ENCODE data around the gene MTG2.

Gene MTG2

DNA sequence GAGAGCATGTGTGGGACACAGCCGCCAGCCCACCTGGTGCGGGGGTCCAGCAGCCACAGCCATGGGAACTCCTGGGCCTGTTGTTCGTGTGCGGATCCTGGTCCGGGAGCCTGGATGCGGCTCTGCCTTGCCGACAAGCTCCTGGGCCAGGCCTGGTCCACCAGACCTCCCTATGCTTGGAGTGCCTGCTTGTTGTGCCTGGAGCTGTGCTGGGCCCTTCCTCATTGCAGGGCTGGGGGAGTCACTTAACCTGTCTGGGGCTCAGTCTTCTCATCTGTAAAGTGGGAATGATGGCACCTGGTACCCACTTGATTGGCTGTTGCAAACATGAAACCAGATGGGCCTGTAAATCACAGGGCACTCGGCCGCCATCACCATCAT is 52.9 kb downstream of the MTG2 start:
- no peak for DNase-seq

DNA sequence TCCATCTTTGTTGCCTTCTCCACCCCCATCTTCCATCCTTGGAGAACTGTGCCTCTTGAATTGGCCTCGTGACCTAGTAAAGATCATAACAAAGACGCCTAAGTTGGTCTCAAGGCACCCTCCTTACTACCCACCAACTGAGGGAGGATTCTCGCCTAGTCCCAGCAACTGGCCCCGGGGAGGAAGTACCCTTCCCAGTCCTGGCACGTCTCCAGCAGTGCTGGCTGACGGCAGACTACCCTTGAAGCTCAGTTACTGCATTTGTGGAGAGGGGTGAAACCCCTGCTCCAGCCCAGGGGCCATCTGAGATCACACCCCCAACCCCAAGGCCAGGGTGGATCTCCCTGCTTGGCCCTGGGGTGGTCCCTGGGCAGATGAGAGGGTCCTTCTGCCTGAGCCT is 53.4 kb downstream of the MTG2 start:
- DNase-seq: no peak

DNA sequence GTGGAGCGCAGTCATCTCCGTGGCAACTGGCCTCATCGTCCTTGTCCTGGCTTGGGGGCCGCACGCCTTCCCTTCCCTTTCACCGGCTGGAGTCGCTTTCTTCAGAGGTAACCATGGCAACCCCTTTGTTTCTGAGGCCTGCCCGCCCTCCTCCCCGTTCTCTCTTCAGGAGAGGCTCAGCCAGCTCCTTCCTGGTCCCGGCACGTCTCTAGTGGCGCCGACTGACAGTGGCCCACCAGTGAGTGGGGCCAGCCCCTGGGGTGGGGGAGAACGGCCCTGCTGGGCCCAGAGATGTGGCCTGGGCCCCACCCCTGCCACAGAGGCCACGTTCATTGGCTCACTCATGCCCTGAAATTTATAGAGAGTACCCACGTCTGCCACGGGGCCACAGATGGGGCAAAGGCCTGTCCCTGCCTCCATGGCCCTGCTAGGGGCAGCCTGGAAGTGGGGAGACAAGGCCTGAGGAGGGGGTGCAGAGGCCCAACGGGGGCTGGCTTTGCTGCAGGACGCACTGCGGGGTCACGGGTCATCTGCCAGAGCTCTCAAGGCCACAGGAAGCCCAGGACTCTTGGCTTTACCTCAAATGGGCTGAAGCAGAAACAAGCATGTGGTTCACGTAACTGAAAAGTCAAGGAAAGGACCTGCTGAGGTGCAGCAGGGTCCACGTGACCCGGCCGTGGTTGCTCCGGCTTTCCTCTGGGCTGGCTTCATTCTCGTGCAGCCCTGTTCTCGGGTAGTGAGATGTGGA is 54.1 kb downstream of the MTG2 start:
- DNase-seq: no peak

DNA sequence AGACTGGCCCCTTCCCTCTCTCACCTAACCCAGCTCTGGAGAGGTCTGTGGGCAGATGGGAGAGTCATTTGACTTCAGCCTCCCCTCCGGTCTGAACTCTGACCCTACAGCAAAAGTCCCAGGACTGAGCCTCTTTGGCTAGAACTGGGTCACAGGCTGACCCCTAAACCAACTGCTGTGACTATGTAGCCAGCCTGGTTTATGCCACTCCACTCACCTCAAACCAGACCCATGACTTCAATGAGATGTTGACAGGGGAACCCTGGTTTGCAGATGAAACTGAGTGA is 54.6 kb downstream of the MTG2 start:
- no peak for DNase-seq

DNA sequence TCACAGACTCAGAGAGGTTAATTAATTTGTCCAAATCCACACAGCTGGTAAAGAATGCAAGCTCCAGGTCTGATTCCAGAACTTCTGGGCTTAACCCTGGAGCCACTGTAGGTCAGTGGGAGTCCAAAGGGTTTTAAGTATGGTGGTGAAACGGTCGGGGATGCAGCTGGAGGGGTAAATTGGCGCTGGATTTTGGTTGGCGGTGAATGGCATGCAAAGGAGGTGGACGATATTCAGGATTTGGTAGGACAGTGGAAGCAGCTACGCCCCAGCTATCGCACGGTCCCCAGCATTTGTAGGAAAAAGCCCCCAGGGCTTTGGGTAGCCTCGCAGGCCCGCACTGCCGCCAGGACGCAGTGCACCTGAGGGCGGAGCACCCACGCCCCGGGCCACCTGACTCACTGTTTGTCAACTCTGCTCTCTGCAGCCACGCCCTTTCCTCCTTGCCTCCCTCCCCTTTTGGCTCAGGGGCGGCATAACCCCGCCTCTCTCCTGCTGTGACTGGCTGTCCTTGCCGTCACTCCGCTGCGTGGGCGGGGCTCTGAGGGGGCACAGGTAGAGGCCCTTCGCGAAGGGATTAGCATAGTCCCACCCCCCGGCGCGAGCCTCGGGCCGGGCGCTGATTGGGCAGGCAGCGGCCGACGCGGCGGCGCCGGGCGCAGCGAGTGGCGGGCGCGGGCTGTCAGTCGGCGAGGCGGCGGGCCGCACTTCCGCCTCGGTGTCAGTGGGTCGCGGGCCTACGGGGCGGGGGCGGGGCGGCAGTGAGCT is 55.2 kb downstream of the MTG2 start, which contains the start of gene OSBPL2:
TSS of gene OSBPL2 (plus strand) at position 721 of the 768 bp plus-strand sequence. CDS start 17,664 bp downstream, outside the sequence.
- peak; percentile 99 to 100 (median 100) for DNase-seq

DNA sequence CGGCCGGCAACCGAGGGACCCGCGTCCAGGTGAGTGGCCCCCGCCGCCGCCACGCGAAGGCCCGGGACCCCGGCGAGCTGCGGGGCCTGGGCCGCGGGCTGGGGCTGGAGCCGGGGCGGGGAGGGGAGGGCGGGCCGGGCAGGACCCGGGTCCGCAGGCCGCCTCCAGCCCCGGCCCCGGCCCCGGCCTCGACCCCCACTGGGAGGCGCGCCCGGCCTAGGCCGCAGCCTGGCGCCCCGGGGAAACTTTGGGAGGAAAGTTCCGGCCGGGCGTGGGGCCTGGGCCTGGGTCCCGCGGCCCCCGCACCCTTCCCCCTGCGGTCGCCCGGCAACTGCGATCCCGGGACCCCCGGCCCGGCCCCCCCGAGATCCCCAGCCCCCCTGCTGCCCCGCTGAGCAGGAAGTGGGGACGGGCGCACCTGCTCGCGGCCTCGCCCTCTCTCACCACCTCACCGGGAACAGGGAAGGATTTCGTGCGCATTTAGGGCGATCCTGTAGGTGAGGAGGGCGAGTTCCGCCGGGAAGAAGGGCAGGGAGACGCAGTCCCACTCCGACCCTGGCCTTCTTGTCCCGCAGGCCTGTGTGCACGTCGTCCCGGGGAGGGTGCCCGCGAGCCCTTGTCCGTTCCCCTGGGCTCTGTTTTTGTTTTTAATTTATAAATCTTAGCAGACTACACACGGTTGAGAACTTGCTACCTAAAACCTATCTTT is 55.9 kb downstream of the MTG2 start:
- DNase-seq: peak in 3 of 4 experiments; percentile 11 to 37 (median 23)

DNA sequence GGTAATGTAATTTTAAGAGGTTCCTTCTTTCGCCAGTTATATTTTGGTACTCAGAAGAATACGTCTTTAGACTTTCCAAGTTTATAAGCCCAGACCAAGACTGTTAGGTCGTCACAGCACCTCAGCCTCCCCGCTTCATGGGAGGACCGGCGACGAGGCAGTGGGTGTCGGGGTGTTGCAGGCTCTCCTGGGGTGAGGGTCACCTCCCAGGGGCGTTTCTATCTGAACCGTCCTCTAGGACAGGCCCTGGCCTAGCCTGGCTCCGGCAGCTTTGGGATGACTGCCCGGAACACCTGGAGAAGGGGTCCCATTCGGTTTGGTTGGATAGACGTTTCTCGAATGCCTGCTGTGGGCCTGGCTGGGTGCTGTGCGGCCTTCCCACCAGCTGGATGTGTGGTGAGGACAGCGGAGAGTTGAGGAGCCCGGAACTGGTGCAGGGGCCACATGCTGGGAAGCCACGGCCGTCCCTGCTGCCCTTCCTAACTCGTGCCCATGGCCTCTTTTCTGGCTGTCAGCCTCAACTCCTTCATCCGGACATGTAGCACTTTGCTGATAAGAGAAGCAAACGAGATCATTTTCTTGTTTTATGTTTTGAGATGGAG is 56.6 kb downstream of the MTG2 start:
- no peak for DNase-seq

DNA sequence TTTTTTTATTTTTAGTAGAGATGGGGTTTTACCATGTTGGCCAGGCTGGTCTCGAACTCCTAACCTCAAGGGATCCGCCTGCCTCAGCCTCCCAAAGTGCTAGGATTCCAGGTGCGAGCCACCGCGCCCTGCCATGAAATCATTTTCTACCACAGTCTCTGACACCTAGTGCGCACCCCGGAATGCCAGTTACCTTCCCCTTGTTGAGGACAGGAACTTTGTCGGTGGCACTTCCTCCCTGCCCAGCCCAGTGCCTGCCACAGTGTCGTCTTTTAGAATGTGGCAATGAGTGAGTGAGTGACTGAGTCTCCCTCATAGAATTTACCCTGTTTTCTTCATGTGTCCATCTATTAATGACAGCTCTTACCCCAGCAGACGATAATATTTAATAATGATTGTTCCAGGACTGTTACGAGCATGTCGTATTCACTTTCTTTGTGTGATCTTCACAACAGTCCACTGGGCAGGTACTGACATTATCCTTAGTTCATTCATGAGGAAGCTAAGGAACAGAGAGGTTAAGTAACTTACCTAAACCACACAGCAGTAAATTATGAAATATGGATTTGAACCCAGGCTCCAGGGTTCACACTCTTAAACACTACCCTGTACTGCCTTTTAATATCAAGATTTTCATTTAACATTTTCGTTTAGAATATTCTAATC is 57.3 kb downstream of the MTG2 start:
- peak; percentile 33 to 59 (median 42) for DNase-seq

DNA sequence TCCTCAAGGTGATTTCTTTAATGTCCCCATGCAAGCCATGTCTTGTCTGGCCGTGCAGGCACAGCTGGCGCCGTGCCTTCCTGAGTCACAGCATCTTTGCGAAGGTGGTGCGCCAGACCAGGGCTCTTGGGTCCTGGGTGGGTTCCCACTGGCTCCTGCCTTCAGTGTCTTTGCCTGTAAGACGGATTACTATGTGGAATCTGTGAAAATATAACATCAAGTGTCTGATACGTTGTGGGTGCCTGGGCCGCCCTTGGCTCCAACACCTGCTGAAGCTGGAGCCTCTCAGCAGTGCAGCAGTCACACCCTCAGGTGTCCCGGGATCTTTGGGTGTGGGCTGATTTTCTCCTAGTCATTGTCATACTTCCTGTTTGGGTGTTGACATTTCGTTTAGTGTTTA is 58.7 kb downstream of the MTG2 start:
- DNase-seq: no peak

DNA sequence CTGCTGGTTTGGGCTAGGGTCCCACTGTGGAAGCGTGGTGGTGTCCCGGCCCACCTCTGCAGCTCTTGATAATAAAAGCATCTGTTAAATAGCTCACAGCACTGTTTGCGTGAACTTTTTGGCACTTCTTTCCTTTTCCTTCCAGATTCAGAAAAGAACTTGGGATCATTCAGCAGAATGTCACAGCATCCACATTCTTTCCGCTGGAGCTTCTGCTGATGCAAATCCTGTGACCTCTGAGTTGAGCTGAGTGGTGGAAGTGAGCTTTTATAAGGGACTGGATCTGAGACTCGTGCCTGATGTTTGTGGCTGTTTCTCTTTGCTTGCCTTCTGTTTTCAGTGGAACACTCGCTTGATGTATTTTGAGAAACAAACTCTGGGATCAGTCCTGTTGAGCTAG is 59.3 kb downstream of the MTG2 start:
- DNase-seq: no peak

DNA sequence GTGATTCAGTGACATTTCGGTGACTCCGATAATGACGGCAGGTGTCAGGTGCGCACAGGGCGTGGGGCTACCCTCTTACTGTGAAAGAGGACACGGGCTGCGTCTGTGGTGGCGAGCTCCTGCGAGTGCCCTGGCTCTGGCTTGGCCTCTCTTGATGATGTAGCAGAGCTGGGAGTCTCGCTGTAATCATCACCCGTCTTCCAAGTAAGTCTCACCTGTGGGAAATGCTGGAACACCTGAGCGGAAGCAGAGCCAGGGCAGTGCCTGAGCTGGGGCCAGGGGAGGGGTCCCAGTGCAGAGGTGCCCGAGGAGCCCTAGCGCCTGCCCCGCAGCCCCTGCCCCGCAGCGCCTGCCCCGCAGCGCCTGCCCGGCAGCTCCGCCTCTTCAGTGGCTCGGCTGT is 60.3 kb downstream of the MTG2 start:
- no peak for DNase-seq

DNA sequence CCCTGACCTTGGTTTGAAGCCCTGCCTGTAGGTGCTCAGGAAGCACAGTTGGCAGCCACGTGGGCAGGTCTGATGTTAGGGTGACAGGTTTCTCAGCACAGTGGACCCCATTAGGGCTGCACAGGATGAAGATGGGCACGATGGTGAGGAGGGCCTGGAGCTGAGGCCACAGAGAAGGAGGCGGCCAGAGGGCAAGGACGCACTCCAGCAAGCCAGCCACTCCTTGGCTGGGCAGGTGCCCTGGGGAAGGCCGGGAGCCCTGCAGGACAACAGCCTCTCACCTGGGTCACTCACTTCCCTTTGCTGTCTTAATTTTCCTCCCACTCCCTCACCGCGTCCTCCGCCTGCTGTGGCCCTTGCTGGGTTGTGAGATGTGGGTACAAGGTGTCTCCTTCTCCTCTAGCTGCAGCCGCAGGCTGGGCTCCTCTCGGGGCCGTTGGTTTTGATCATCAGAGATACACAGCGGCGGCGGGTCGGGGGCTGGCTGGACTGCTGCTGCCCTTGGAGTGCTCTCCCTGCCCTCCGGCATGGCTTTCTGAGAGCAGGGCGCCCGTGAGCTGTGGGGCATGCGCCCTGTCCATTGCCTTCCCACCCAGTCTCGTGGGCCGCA is 61.2 kb downstream of the MTG2 start:
- no peak for DNase-seq

DNA sequence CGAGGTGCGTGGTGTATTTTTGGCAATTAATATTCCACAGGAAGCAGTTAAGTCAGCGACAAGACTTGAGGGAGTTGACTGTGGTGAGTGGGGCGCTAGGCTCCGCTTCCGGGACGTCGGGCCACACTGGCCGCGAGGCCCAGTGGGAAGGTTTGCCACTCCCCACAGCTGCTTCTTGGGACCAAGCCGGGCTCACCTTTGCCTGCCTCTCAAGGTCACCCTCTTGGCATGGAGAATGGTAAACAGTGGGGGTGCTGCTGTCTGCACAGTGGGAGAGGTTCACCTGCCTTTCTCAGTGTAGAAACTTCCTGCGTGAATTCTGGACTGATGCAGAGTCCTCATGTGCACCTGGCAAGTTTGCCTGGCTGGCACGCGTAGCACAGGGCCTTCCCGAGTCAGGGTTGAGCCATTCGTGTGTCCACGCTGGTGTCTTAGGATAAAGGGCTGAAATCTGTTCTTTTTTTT is 61.8 kb downstream of the MTG2 start:
- DNase-seq: no peak

DNA sequence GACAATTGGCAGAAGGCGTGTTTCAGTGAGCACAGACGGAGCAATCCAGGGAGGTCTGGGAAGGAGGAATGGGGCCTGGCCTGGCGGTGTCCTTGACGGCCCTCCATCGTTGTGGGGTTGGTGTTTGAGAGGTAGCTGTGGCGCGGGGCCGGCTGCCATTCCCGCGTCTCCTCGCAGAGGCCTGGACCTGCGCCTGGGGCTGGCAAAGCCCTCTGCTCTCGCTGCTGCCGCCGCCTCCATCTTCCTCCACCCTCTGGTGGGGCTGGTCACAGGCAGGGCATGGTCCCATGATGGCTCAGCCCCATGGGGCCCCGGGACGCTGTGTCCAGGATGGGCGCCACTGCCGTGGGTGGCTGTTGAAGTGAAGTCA is 63.1 kb downstream of the MTG2 start:
- no peak for DNase-seq

DNA sequence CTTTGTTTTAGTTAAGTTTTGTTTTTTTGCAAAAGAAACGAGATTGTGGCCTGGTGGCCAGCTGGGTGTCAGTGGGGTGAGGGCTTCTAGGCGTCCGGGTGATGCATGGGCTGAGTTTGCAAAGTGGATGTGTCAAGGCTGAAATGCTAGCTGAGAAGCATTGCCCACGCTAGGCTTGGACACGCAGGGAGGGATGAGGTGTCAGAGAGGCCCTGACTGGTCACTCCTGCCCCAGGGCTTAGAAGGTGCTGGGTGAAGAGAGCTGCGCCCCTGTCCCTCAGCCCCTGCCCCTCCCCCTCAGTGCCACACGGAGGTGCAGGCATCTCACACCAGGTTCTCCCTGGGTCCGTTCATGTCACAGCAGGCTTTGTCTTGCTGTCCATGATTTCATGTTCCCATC is 63.6 kb downstream of the MTG2 start:
- DNase-seq: no peak

DNA sequence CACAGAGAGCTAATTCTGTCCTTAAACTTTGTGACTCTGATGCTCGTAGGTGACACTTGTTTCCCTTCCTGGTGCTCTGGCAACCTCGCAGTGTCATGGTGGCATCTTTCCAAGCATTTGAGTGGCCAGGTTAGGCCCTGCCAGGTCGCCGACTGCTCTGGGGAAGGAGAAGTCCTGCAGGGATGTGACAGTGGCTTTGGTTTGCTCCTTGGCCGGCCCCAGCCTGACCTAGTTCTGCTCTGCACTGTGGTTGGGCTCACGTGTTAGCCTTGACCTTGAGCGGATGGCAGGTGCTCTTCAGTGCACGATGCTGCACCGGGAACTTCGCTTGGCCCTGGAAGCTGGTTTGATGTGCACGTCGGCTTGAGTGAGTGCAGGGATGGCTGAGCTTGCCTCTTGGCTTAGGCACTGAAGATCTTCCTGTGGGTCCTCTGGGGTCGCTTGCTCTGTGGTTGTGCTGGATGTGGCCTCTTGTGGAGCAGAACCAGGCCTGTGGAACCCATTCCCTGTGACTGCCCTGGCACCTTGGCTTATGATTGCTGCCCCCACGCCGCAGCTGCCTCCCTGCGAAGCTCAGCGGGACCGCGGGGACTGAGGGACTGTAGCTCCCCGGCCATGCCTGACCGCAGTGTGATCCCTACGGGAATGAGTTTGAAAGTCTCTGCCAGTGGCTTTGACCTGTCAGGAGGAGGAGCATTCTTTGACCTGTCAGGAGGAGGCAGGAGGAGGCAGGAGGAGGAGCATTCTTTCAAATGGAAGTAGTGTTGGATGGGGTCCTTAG is 64.2 kb downstream of the MTG2 start:
- DNase-seq: no peak

DNA sequence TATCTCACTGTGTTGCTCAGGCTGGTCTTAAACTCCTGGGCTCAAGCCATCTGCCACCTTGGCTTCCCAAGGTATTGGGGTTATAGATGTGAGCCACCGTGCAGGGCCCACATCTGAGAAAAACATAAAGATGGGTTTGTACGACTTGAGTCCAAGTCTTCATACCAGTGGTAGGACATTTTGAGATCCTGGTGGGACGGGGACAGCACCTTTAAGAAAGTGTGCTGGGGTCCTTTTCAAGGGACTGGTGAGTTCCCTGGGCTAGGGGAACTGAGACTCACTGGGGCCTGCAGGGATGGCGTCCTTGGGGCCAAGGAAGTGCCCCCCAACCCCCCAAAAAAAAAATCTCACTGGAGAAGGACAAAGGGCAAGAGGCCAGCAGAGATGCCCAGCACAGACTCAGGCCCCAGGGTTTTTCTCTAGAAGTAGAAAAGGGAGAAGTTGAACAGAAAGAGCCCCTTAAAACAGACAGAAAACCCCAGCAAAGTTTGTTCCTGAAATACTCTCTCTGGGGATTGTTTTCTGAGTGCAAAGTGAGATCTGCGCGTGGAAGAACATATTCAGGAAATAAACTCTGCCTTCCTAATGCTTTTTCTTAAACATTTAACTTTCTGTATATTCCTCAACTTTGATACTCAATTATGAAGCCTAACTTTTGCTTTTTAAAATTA is 66.2 kb downstream of the MTG2 start:
- DNase-seq: peak in 3 of 4 experiments; percentile 13 to 37 (median 25)

DNA sequence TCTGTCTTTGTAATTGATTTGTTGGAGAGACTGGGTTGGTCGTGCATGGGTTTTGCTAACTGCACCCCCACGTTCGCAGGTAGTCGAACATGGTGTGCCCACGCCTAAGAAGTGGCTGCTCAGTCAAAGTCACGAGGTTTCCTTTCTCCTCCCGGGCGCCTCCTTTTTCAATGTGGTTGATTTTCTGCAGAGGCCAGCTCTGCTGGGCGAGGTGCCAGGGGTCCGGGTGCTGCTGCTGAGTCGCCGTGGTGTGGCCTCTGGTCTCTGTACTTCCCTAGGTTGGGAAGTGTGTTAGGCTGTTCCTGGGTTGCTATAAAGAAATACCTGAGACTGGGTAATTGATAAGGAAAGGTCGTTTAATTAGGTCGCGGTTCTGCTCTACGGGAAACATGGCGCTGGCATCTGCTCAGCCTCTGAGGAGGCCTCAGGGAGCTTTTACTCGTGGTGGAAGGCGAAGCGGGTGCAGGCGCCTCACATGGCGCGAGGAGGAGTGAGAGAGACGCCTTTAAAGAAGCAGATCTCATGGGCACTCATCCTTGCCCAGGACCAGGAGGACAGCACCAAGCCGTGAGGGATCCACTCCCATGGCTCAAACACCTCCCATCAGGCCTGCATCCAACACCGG is 69.6 kb downstream of the MTG2 start:
- no peak for DNase-seq
